ENCODE measurements around the gene GGT1.
"Not testable (repeated sequence)": the region's sequence is repeated elsewhere in the genome, so short reads cannot be mapped to it uniquely, and the experiment has no call there.

The GGT1 gene

GRCh38 chr22:24602847-24603769 is at the start of gene GGT1:
TSS of gene GGT1 (plus strand) at chr22:24603193. CDS start at chr22:24611082, 7,889 bp downstream.
- H3K36me3 ChIP-seq (ENCODE audit: insufficient read depth, low read length); H3K27me3 ChIP-seq (ENCODE audit: insufficient read depth, low read length); H3K4me1 ChIP-seq (ENCODE audit: control insufficient read depth, insufficient read depth, low read length, unreplicated experiment); H3K4me3 ChIP-seq (ENCODE audit: low read depth, low read length); H2AFZ ChIP-seq (ENCODE audit: low read length, unreplicated experiment); H3K27ac ChIP-seq (ENCODE audit: low read depth, low read length); H3K79me2 ChIP-seq (ENCODE audit: control insufficient read depth, insufficient read depth, low read length, unreplicated experiment): not testable (repeated sequence)

- Histone ChIP-seq H3K4me1 (ENCODE audit: control insufficient read depth, insufficient read depth, low read length, unreplicated experiment) (peaks cover 21% of the 10 kb centered on the region), H3K79me2 (ENCODE audit: control insufficient read depth, insufficient read depth, low read length, unreplicated experiment) (peaks cover 83% of the 10 kb centered on the region), H3K27me3 (ENCODE audit: insufficient read depth, low read length) (no peaks in the 10 kb centered on the region), H3K27ac (ENCODE audit: low read depth, low read length) (peak overlapping the region; percentile 63; the same call in 1 of the 2 replicates), H2AFZ (ENCODE audit: low read length, unreplicated experiment) (no peak overlapping the region), H3K4me3 (ENCODE audit: low read depth, low read length) (peak overlapping the region; percentile 96), H3K36me3 (ENCODE audit: insufficient read depth, low read length) (peaks cover 5% of the 10 kb centered on the region; the same call in 1 of the 2 replicates)
Measured at GRCh38 chr22:24553597-24554312, 49.2 kb upstream of the GGT1 start.

GRCh38 chr22:24554313-24555164 is 48.5 kb upstream of the GGT1 start, which contains the start of gene GUCD1:
TSS of gene GUCD1 (minus strand) at chr22:24555138. CDS start at chr22:24554991, 147 bp downstream.
- peak within 1 kb of the TSS; percentile 96 for H3K4me3 ChIP-seq (ENCODE audit: low read depth, low read length)
- peak within 1 kb of the TSS; percentile 89 for H2AFZ ChIP-seq (ENCODE audit: low read length, unreplicated experiment)
- no peaks in the 10 kb centered on the region for H3K27me3 ChIP-seq (ENCODE audit: insufficient read depth, low read length)
- peaks cover 21% of the 10 kb centered on the region for H3K4me1 ChIP-seq (ENCODE audit: control insufficient read depth, insufficient read depth, low read length, unreplicated experiment)
- H3K36me3 ChIP-seq (ENCODE audit: insufficient read depth, low read length) = peaks cover 8% of the 10 kb centered on the region; the same call in 1 of the 2 replicates
- peak within 1 kb of the TSS; percentile 91 for H3K27ac ChIP-seq (ENCODE audit: low read depth, low read length)
- H3K79me2 ChIP-seq (ENCODE audit: control insufficient read depth, insufficient read depth, low read length, unreplicated experiment) = peaks cover 86% of the 10 kb centered on the region

- H3K79me2 ChIP-seq (ENCODE audit: control insufficient read depth, insufficient read depth, low read length, unreplicated experiment) = peaks cover 81% of the 10 kb centered on the region
- peak within 1 kb of the TSS; percentile 91 for H3K27ac ChIP-seq (ENCODE audit: low read depth, low read length)
- peak within 1 kb of the TSS; percentile 89 for H2AFZ ChIP-seq (ENCODE audit: low read length, unreplicated experiment)
- peaks cover 8% of the 10 kb centered on the region; the same call in 1 of the 2 replicates for H3K36me3 ChIP-seq (ENCODE audit: insufficient read depth, low read length)
- peaks cover 17% of the 10 kb centered on the region for H3K4me1 ChIP-seq (ENCODE audit: control insufficient read depth, insufficient read depth, low read length, unreplicated experiment)
- peak within 1 kb of the TSS; percentile 96 for H3K4me3 ChIP-seq (ENCODE audit: low read depth, low read length)
- no peaks in the 10 kb centered on the region for H3K27me3 ChIP-seq (ENCODE audit: insufficient read depth, low read length)
Measured at GRCh38 chr22:24555165-24556039, 47.6 kb upstream of the GGT1 start, which contains the start of gene SNRPD3. TSS of gene SNRPD3 (plus strand) at chr22:24555999. CDS start at chr22:24557675, 1,676 bp downstream.

- Histone ChIP-seq H3K4me3 (ENCODE audit: low read depth, low read length) (no peak overlapping the region), H3K4me1 (ENCODE audit: control insufficient read depth, insufficient read depth, low read length, unreplicated experiment) (peaks cover 4% of the 10 kb centered on the region), H3K27me3 (ENCODE audit: insufficient read depth, low read length) (no peaks in the 10 kb centered on the region), H3K36me3 (ENCODE audit: insufficient read depth, low read length) (peaks cover 8% of the 10 kb centered on the region; the same call in 1 of the 2 replicates), H3K27ac (ENCODE audit: low read depth, low read length) (no peak overlapping the region), H2AFZ (ENCODE audit: low read length, unreplicated experiment) (no peak overlapping the region), H3K79me2 (ENCODE audit: control insufficient read depth, insufficient read depth, low read length, unreplicated experiment) (peaks cover 73% of the 10 kb centered on the region)
Measured at GRCh38 chr22:24559471-24559870, 43.5 kb upstream of the GGT1 start.

- H3K79me2 ChIP-seq (ENCODE audit: control insufficient read depth, insufficient read depth, low read length, unreplicated experiment) = peaks cover 72% of the 10 kb centered on the region
- H3K27me3 ChIP-seq (ENCODE audit: insufficient read depth, low read length) = no peaks in the 10 kb centered on the region
- H3K27ac ChIP-seq (ENCODE audit: low read depth, low read length) = no peak overlapping the region
- peaks cover 4% of the 10 kb centered on the region for H3K4me1 ChIP-seq (ENCODE audit: control insufficient read depth, insufficient read depth, low read length, unreplicated experiment)
- no peak overlapping the region for H2AFZ ChIP-seq (ENCODE audit: low read length, unreplicated experiment)
- no peak overlapping the region for H3K4me3 ChIP-seq (ENCODE audit: low read depth, low read length)
- H3K36me3 ChIP-seq (ENCODE audit: insufficient read depth, low read length) = peaks cover 7% of the 10 kb centered on the region; the same call in 1 of the 2 replicates
Measured at GRCh38 chr22:24563246-24563645, 39.7 kb upstream of the GGT1 start.

- H3K36me3 ChIP-seq (ENCODE audit: insufficient read depth, low read length) = 0 out of 2 replicates have a peak, but pooled peaks cover 5% of the 10 kb centered on the region
- H2AFZ ChIP-seq (ENCODE audit: low read length, unreplicated experiment) = no peak overlapping the region
- H3K27ac ChIP-seq (ENCODE audit: low read depth, low read length) = no peak overlapping the region
- H3K4me3 ChIP-seq (ENCODE audit: low read depth, low read length) = no peak overlapping the region
- H3K27me3 ChIP-seq (ENCODE audit: insufficient read depth, low read length) = no peaks in the 10 kb centered on the region
- peaks cover 59% of the 10 kb centered on the region for H3K79me2 ChIP-seq (ENCODE audit: control insufficient read depth, insufficient read depth, low read length, unreplicated experiment)
- peaks cover 4% of the 10 kb centered on the region for H3K4me1 ChIP-seq (ENCODE audit: control insufficient read depth, insufficient read depth, low read length, unreplicated experiment)
Measured at GRCh38 chr22:24564376-24565058, 38.5 kb upstream of the GGT1 start.

GRCh38 chr22:24565077-24565476 is 37.9 kb upstream of the GGT1 start:
- 0 out of 2 replicates have a peak, but pooled peaks cover 5% of the 10 kb centered on the region for H3K36me3 ChIP-seq (ENCODE audit: insufficient read depth, low read length)
- no peak overlapping the region for H2AFZ ChIP-seq (ENCODE audit: low read length, unreplicated experiment)
- peaks cover 58% of the 10 kb centered on the region for H3K79me2 ChIP-seq (ENCODE audit: control insufficient read depth, insufficient read depth, low read length, unreplicated experiment)
- no peaks in the 10 kb centered on the region for H3K27me3 ChIP-seq (ENCODE audit: insufficient read depth, low read length)
- peaks cover 4% of the 10 kb centered on the region for H3K4me1 ChIP-seq (ENCODE audit: control insufficient read depth, insufficient read depth, low read length, unreplicated experiment)
- H3K27ac ChIP-seq (ENCODE audit: low read depth, low read length) = no peak overlapping the region
- no peak overlapping the region for H3K4me3 ChIP-seq (ENCODE audit: low read depth, low read length)
